ENCODE measurements around the gene HLA-A. TPM values are rescaled to one million over a fixed set of nuclear protein-coding genes. Genes with fewer than 3 reads are reported as not detected.
"Not testable (repeated sequence)": the region's sequence is repeated elsewhere in the genome, so short reads cannot be mapped to it uniquely, and the experiment has no call there.

The HLA-A gene
- total RNA-seq, 4 donors from 2014 or later: 243 to 610 (median 499) TPM

GRCh38 chr6:29958046-29958445 lies 15.7 kb downstream of the HLA-A start:
- intact Hi-C loops (cut with DNase I): no loop called here
- H3K4me3 ChIP-seq: no peak overlapping the region
- TF ChIP-seq CTCF (IDR thresholded peaks at IDR 0.05) (no peak), POLR2AphosphoS5 (IDR thresholded peaks at IDR 0.05) (no peak), POLR2A (IDR thresholded peaks at IDR 0.05; ENCODE audit: low read depth) (no peak), EP300 (IDR thresholded peaks at IDR 0.05) (no peak)
- H3K27ac ChIP-seq (replicated peaks in 1 of 4): no peak overlapping the region
- H3K27me3 ChIP-seq: no peaks in the 10 kb centered on the region
- H3K9me3 ChIP-seq: no peaks in the 10 kb centered on the region
- peaks cover 0 to 12% (median 3%) of the 10 kb centered on the region in 4 donors for H3K4me1 ChIP-seq
- peak; percentile 24 for DNase-seq (ENCODE audit: extremely low spot score)
- WGBS: 67% methylated on average over 1 of the region's 1 CpG
- no peaks in the 10 kb centered on the region for H3K36me3 ChIP-seq

- intact Hi-C loops (cut with DNase I): no loop called here
- Histone ChIP-seq H3K4me3 (no peak overlapping the region), H3K36me3 (no peaks in the 10 kb centered on the region), H3K9me3 (no peaks in the 10 kb centered on the region), H3K4me1 (peaks cover 0 to 10% (median under 1%) of the 10 kb centered on the region in 4 donors), H3K27ac (replicated peaks in 1 of 4) (no peak overlapping the region), H3K27me3 (no peaks in the 10 kb centered on the region)
- no peak for DNase-seq (ENCODE audit: extremely low spot score)
- TF ChIP-seq EP300 (IDR thresholded peaks at IDR 0.05) (no peak), CTCF (IDR thresholded peaks at IDR 0.05) (no peak), POLR2AphosphoS5 (IDR thresholded peaks at IDR 0.05) (no peak), POLR2A (IDR thresholded peaks at IDR 0.05; ENCODE audit: low read depth) (no peak)
- WGBS: 79% methylated on average over 2 of the region's 2 CpGs
Observed at GRCh38 chr6:29958921-29959320, 16.6 kb downstream of the HLA-A start.

- peaks cover 0 to 14% (median 6%) of the 10 kb centered on the region in 4 donors for H3K4me1 ChIP-seq
- H3K4me3 ChIP-seq: no peak overlapping the region
- H3K36me3 ChIP-seq: no peaks in the 10 kb centered on the region
- H3K27ac ChIP-seq (replicated peaks in 1 of 4): no peak overlapping the region
- H3K9me3 ChIP-seq: no peaks in the 10 kb centered on the region
- no peaks in the 10 kb centered on the region for H3K27me3 ChIP-seq
- no peak for DNase-seq (ENCODE audit: extremely low spot score)
- intact Hi-C loops (cut with DNase I): no loop called here
- TF ChIP-seq EP300 (IDR thresholded peaks at IDR 0.05) (no peak), POLR2AphosphoS5 (IDR thresholded peaks at IDR 0.05) (no peak), POLR2A (IDR thresholded peaks at IDR 0.05; ENCODE audit: low read depth) (no peak), CTCF (IDR thresholded peaks at IDR 0.05) (no peak)
Observed at GRCh38 chr6:29959467-29959866, 17.1 kb downstream of the HLA-A start.

- 100% methylated on average over 1 of the region's 1 CpG for WGBS
- H3K9me3 ChIP-seq: no peaks in the 10 kb centered on the region
- no peak for TF ChIP-seq CTCF (IDR thresholded peaks at IDR 0.05)
- TF ChIP-seq EP300 (IDR thresholded peaks at IDR 0.05): no peak
- TF ChIP-seq POLR2A (IDR thresholded peaks at IDR 0.05; ENCODE audit: low read depth): no peak
- TF ChIP-seq POLR2AphosphoS5 (IDR thresholded peaks at IDR 0.05): no peak
- H3K4me1 ChIP-seq: peaks cover 20 to 39% (median 31%) of the 10 kb centered on the region in 4 donors
- no peaks in the 10 kb centered on the region for H3K36me3 ChIP-seq
- no peak overlapping the region for H3K4me3 ChIP-seq
- no peak for DNase-seq (ENCODE audit: extremely low spot score)
- no peaks in the 10 kb centered on the region for H3K27me3 ChIP-seq
- intact Hi-C loops (cut with DNase I): no loop called here
- H3K27ac ChIP-seq (replicated peaks in 1 of 4): no peak overlapping the region
Observed at GRCh38 chr6:29961966-29962365, 19.6 kb downstream of the HLA-A start.

GRCh38 chr6:29963697-29964096 lies 21.4 kb downstream of the HLA-A start:
- H3K9me3 ChIP-seq; DNase-seq (ENCODE audit: extremely low spot score); intact Hi-C loops (cut with DNase I); H3K27me3 ChIP-seq; H3K4me3 ChIP-seq; H3K36me3 ChIP-seq: not testable (repeated sequence)
- 46% methylated on average over 2 of the region's 2 CpGs for WGBS
- Histone ChIP-seq H3K27ac (replicated peaks in 1 of 4) (peak overlapping the region in 2 of 4 donors; percentile 78 to 80), H3K4me1 (peaks cover 36 to 55% (median 46%) of the 10 kb centered on the region in 4 donors)

All from esophagus muscularis mucosa (tissue), 4 donors.